Uterus (tissue), 2 donors: ENCODE data around the gene MAGEE1.
A peak's percentile ranks its signal among the peaks of the same experiment; 100 is the strongest.

Experiments used
- CTCF ChIP-seq, 4 experiments: fragments of 200-600 bp in 2 of 4; fragments of 450-650 bp in 2 of 4; sonication (generic) in 2 of 4; IDR thresholded peaks; one replicate each; pipeline ENCODE4 v1.5.1; 2016 to 2019; ENCODE audit warnings: antibody characterized with exemption in 4 of 4, mild to moderate bottlenecking in 2 of 4, moderate library complexity in 1 of 4
- POLR2A ChIP-seq, 2 donors: fragments of 450-650 bp; IDR thresholded peaks; one replicate each; pipeline ENCODE4 v1.6.1; 2016; ENCODE audit warnings: antibody characterized with exemption in 2 of 2, mild to moderate bottlenecking in 1 of 2, moderate library complexity in 1 of 2

GRCh38 chrX:76420237-76420636, 7.3 kb upstream of the MAGEE1 start:
- TF ChIP-seq CTCF (IDR thresholded peaks at IDR 0.05) (peak in 1 of 4 experiments; percentile 22), POLR2A (IDR thresholded peaks at IDR 0.05) (no peak)
